Mammary epithelial cell (primary cell): ENCODE data around the gene GGT6.

Source experiments
- CTCF ChIP-seq, 2 donors: IDR thresholded peaks in 1 of 2; conservative IDR thresholded peaks in 1 of 2; 2 replicates each; pipeline ENCODE4 v1.5.1; 2011 to 2012; ENCODE audit warnings: inconsistent platforms in 2 of 2, low read length in 2 of 2, mild to moderate bottlenecking in 2 of 2, control low read depth in 1 of 2, low read depth in 1 of 2; ENCODE audit not compliant: insufficient read depth in 1 of 2; ENCODE audit errors: extremely low read depth in 1 of 2
- EZH2 ChIP-seq: IDR thresholded peaks from 2 replicates; pipeline ENCODE4 v1.6.1; 2012; ENCODE audit warnings: low read length, inconsistent platforms, borderline replicate concordance

- TF ChIP-seq CTCF (conservative IDR thresholded peaks at IDR 0.05 in 1 of 2, IDR thresholded peaks at IDR 0.05 in 1 of 2; ENCODE audit: extremely low read depth in 1 of 2, insufficient read depth in 1 of 2, low read depth in 1 of 2, low read length in 2 of 2) (no peak), EZH2 (no peak)
Observed at GRCh38 chr17:4541328-4542002, 18.9 kb downstream of the GGT6 start.
